GM12873 (cell line): ENCODE results near the gene KIF22.

Experiments used
- CTCF ChIP-seq: IDR thresholded peaks from 2 replicates; pipeline ENCODE4 v1.5.1; 2012; ENCODE audit warnings: low read depth, mild to moderate bottlenecking, moderate library complexity, low read length, control low read depth; ENCODE audit not compliant: insufficient read depth; ENCODE audit errors: missing control alignments

Gene KIF22

GRCh38 chr16:29810699-29811169, 20.2 kb downstream of the KIF22 start:
- TF ChIP-seq CTCF: no peak

GRCh38 chr16:29811170-29811895, 20.8 kb downstream of the KIF22 start:
- TF ChIP-seq CTCF: no peak

GRCh38 chr16:29811896-29812665, 21.5 kb downstream of the KIF22 start, which contains the start of gene PRRT2:
Gene PRRT2, plus strand, starts transcription at chr16:29812193. Its CDS starts 862 bp downstream, at chr16:29813055.
- no peak for TF ChIP-seq CTCF

GRCh38 chr16:29812754-29813643, 22.4 kb downstream of the KIF22 start:
- no peak for TF ChIP-seq CTCF

DNA sequence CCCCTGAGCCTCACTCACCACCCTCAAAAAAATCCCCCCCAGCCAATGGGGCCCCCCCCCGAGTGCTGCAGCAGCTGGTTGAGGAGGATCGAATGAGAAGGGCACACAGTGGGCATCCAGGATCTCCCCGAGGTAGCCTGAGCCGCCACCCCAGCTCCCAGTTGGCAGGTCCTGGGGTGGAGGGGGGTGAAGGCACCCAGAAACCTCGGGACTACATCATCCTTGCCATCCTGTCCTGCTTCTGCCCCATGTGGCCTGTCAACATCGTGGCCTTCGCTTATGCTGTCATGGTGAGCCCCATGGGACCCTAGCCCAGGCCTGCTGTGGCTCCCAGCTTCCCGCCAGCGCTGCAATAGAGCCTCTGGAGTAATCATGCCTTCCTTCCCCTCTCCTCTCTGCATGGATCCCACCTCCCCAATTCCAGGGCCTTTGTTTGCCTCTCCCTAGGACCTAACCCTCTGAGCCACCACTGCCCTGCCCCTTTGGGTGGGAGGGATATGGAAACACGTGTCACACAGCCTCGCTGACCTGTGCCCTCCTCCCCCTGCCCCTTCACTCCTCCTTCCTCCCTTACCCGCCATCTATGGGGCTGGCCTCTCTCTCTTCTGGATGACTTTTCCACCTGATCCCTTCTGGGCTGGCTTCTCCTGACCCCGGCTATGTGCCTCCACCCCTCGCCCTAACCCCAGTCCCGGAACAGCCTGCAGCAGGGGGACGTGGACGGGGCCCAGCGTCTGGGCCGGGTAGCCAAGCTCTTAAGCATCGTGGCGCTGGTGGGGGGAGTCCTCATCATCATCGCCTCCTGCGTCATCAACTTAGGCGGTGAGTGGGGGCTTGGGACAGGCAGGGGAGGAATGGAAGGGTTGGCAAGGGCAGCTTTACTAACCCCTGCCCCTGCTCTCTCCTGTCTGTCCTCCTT, 23.4 kb downstream of the KIF22 start:
- TF ChIP-seq CTCF: no peak

GRCh38 chr16:29814592-29814991, 24.0 kb downstream of the KIF22 start:
- TF ChIP-seq CTCF: no peak
